Right lobe of liver (tissue), 6 donors: ENCODE data around the gene BTG1. TPM values are rescaled to one million over a fixed set of nuclear protein-coding genes. Genes with fewer than 3 reads are reported as not detected.

ENCODE experiments used
- ATAC-seq, 4 donors: fragments of 200-7000 bp; cut with Tn5 transposase; one replicate each; pipeline ENCODE4 v1.9.1; 2020; ENCODE audit warnings: mild to moderate bottlenecking in 4 of 4, moderate library complexity in 4 of 4
- DNase-seq, 3 donors: peaks; one replicate each; pipeline ENCODE4 v3.0.0-alpha.2; 2020
- H3K27ac ChIP-seq, 3 donors: fragments of 200-600 bp; one replicate each; pipeline ENCODE4 v1.8.0; 2022
- H3K27me3 ChIP-seq, 2 donors: fragments of 200-600 bp; one replicate each; pipeline ENCODE4 v1.8.0; 2022
- H3K36me3 ChIP-seq, 4 donors: fragments of 200-600 bp; sonication (generic) in 1 of 4; one replicate each; pipeline versions ENCODE4 v1.5.1 to v1.8.0; 2017 to 2022; ENCODE audit warnings: control low read depth in 1 of 4
- H3K4me1 ChIP-seq, 4 donors: fragments of 200-600 bp; sonication (generic) in 1 of 4; one replicate each; pipeline versions ENCODE4 v1.5.1 to v1.8.0; 2017 to 2022; ENCODE audit warnings: control low read depth in 1 of 4
- H3K4me3 ChIP-seq, 3 donors: fragments of 200-600 bp; one replicate each; pipeline ENCODE4 v1.8.0; 2022
- H3K9me3 ChIP-seq, 4 donors: fragments of 200-600 bp; sonication (generic) in 1 of 4; one replicate each; pipeline versions ENCODE4 v1.5.1 to v1.8.0; 2017 to 2022; ENCODE audit warnings: control low read depth in 1 of 4
- CTCF ChIP-seq, 4 donors: fragments of 200-600 bp in 3 of 4; fragments of 450-650 bp in 1 of 4; IDR thresholded peaks; one replicate each; pipeline versions ENCODE4 v1.5.1 to v1.8.0; 2016 to 2022; ENCODE audit warnings: antibody characterized with exemption in 4 of 4, mild to moderate bottlenecking in 2 of 4
- POLR2A ChIP-seq: fragments of 450-650 bp; IDR thresholded peaks from one replicate; pipeline ENCODE4 v1.6.1; 2017; ENCODE audit warnings: antibody characterized with exemption, mild to moderate bottlenecking
- WGBS: methylation state at CpG from one replicate; pipeline ENCODE4 v1.1.6; 2018; ENCODE audit warnings: low coverage, low lambda C conversion rate; ENCODE audit not compliant: insufficient coverage; ENCODE audit errors: missing lambda C conversion rate; 5-methylcytosine and 5-hydroxymethylcytosine counted together
- intact Hi-C, 2 donors: fragments of 100-400 bp; cut with DNase I; formaldehyde crosslinking; loops; one replicate each; pipeline versions ENCODE4 v1.11.2 to v1.14.1; 2022
- total RNA-seq, 6 experiments: library from RNA; depleted of rRNA in 2 of 6; stranded (reverse); fragments of >200 nt in 2 of 6; fragmentation: NEBNext Ultra II Directional in 3 of 6; extraction: Animal tissue kit (Norgen Biotek cat#: 25700) in 3 of 6; gene quantifications; one replicate each; pipeline versions ENCODE4 v1.1.0 to v1.2.4, GENCODE V29; 2016 to 2023
- donor health status: DM: no; HTN: yes; CAD: no.
- donor health status: DM: no; HTN: no; CAD: no.
- donor health status: DM: no; HTN: no; CAD: no.
- donor health status: DM: no; HTN: yes; CAD: no.
- donor health status: DM: no; HTN: yes; CAD: no.

Gene BTG1
- total RNA-seq, 6 experiments from 2014 or later: 23.4 to 129 (median 52.8) TPM

DNA sequence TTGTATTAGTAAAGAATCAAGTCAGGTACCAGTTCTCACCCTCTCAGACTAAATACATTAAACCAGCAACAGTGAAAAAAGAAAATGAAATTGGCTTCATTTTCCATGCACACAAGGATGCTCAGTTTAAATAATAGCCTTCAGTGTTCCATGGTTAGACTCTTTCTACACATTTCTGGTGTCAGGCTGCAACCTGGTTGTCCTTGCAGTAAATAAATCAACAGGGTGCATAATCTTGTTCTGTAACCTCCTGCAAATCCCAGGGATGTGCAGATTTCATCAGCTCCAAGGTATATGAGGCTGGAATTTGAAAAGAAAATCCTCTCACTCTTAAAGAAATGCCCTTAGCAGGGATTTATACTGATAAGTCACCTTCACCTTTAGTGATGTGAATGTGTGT lies 46.7 kb upstream of the BTG1 start:
- TF ChIP-seq CTCF (IDR thresholded peaks at IDR 0.05) (no peak), POLR2A (no peak)

GRCh38 chr12:92191061-92191460 lies 45.4 kb upstream of the BTG1 start:
- Histone ChIP-seq H3K4me1 (no peaks in the 10 kb centered on the region), H3K4me3 (no peak overlapping the region), H3K27ac (no peak overlapping the region), H3K27me3 (no peaks in the 10 kb centered on the region), H3K36me3 (no peaks in the 10 kb centered on the region), H3K9me3 (no peaks in the 10 kb centered on the region)
- no peak for TF ChIP-seq POLR2A
- no peak for TF ChIP-seq CTCF (IDR thresholded peaks at IDR 0.05)
- ATAC-seq (no peak), DNase-seq (no peak)
- 42% methylated on average over 3 of the region's 3 CpGs for WGBS
- intact Hi-C loops: no loop called here

More for the DNA sequence above, 46.7 kb upstream of the BTG1 start:
- Histone ChIP-seq H3K4me1 (no peaks in the 10 kb centered on the region), H3K27me3 (no peaks in the 10 kb centered on the region), H3K4me3 (no peak overlapping the region), H3K9me3 (no peaks in the 10 kb centered on the region), H3K27ac (no peak overlapping the region), H3K36me3 (no peaks in the 10 kb centered on the region)
- no peak for DNase-seq
- no peak for ATAC-seq
- intact Hi-C loops: no loop called here

- peak overlapping the region in 1 of 3 donors; percentile 17 for H3K27ac ChIP-seq
- H3K4me1 ChIP-seq: no peaks in the 10 kb centered on the region
- intact Hi-C loops: no loop called here
- whole genome bisulfite sequencing: 72% methylated on average over 7 of the region's 7 CpGs
- no peaks in the 10 kb centered on the region for H3K9me3 ChIP-seq
- TF ChIP-seq POLR2A (no peak), CTCF (IDR thresholded peaks at IDR 0.05) (no peak)
- H3K27me3 ChIP-seq: no peaks in the 10 kb centered on the region
- no peak for DNase-seq
- no peak overlapping the region for H3K4me3 ChIP-seq
- ATAC-seq: peak; percentile 92 to 97 (median 94)
- H3K36me3 ChIP-seq: no peaks in the 10 kb centered on the region
Observed at GRCh38 chr12:92188517-92189188, 43.0 kb upstream of the BTG1 start.

DNA sequence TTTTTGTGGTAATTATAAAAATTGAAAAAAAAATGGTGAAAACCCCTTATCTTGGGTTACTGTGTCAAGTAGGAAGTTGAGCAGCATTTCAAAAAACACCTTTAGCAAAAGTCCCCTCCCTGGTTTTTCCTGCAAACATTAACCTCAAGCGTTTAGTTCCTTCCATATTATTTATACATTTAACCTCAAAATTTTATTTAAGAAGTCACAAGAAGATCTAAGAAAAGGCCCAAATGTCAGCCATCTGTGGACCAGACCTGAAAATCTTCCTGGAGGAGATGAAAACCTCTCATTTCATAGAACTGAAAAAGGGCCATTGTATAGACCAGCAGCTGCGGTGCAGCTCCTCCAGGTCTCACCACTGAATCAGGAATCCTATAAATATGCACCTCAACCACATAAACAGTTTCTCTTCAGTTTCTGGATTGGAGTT lies 40.4 kb upstream of the BTG1 start:
- ATAC-seq (no peak), DNase-seq (no peak)
- Histone ChIP-seq H3K4me1 (no peaks in the 10 kb centered on the region), H3K9me3 (no peaks in the 10 kb centered on the region), H3K27me3 (no peaks in the 10 kb centered on the region), H3K27ac (no peak overlapping the region), H3K36me3 (no peaks in the 10 kb centered on the region), H3K4me3 (no peak overlapping the region)
- intact Hi-C loops: no loop called here
- TF ChIP-seq POLR2A: no peak
- no peak for TF ChIP-seq CTCF (IDR thresholded peaks at IDR 0.05)
- WGBS: 60% methylated on average over 2 of the region's 2 CpGs

DNA sequence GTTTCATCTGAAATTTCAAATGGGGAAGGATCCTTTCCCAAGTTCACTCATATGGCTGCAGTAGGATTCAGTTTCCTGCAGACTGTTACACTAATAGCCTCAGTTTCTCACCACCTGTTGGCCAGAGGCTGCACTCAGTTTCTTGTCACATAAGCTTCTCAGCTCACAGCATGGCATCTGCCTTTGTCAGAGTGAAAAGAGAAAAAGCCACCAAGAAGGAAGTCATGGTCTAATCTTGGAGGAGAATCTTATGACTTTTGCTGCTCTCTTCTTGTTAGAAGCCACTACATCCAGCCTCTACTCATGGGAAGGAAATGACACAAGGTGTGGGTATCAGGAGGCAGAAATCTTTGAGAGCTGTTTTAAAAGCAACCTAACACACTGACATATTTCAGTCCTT lies 39.4 kb upstream of the BTG1 start:
- TF ChIP-seq POLR2A (no peak), CTCF (IDR thresholded peaks at IDR 0.05) (no peak)
- ATAC-seq: peak in 1 of 4 donors; percentile 23
- no peak for DNase-seq

More for the DNA sequence above, 39.4 kb upstream of the BTG1 start:
- no peaks in the 10 kb centered on the region for H3K9me3 ChIP-seq
- no peak overlapping the region for H3K27ac ChIP-seq
- no peaks in the 10 kb centered on the region for H3K27me3 ChIP-seq
- H3K36me3 ChIP-seq: no peaks in the 10 kb centered on the region
- no peak overlapping the region for H3K4me3 ChIP-seq
- intact Hi-C loops: no loop called here
- H3K4me1 ChIP-seq: no peaks in the 10 kb centered on the region
